KMS-11 (cell line): ENCODE results near the gene MEX3A.
"Not testable (repeated sequence)": the region's sequence is repeated elsewhere in the genome, so short reads cannot be mapped to it uniquely, and the experiment has no call there.

ENCODE experiments used
- H2AFZ ChIP-seq: fragments of 200-600 bp; sonication (generic); 2 replicates; pipeline ENCODE4 v1.6.1; 2016; ENCODE audit warnings: antibody characterized with exemption, mixed run types, low read depth
- H3K27ac ChIP-seq: fragments of 200-600 bp; sonication (generic); 2 replicates; pipeline ENCODE4 v1.6.1; 2016; ENCODE audit warnings: mild to moderate bottlenecking, mixed run types
- H3K27me3 ChIP-seq: fragments of 200-600 bp; sonication (generic); 2 replicates; pipeline ENCODE4 v1.6.1; 2017; ENCODE audit warnings: mild to moderate bottlenecking, low read depth, mixed run types, moderate library complexity; ENCODE audit not compliant: insufficient read depth
- H3K36me3 ChIP-seq: fragments of 200-600 bp; sonication (generic); 2 replicates; pipeline ENCODE4 v1.6.1; 2017; ENCODE audit warnings: mild to moderate bottlenecking, mixed run types; ENCODE audit not compliant: insufficient read depth
- H3K4me1 ChIP-seq: fragments of 200-600 bp; sonication (generic); 2 replicates; pipeline ENCODE4 v1.6.1; 2016; ENCODE audit warnings: mild to moderate bottlenecking, low read depth, mixed run types; ENCODE audit not compliant: poor library complexity, severe bottlenecking
- H3K4me2 ChIP-seq: fragments of 200-600 bp; sonication (generic); 2 replicates; pipeline ENCODE4 v1.7.0; 2016; ENCODE audit warnings: mild to moderate bottlenecking, mixed run types
- H3K4me3 ChIP-seq: fragments of 200-600 bp; sonication (generic); IDR thresholded peaks from 2 replicates; pipeline ENCODE4 v1.6.1; 2017; ENCODE audit warnings: low read depth, low read length, mixed read lengths; ENCODE audit not compliant: insufficient read depth
- H3K79me2 ChIP-seq: fragments of 200-600 bp; sonication (generic); 2 replicates; pipeline ENCODE4 v1.6.1; 2016; ENCODE audit warnings: low read depth, mixed run types; ENCODE audit not compliant: insufficient read depth
- H3K9ac ChIP-seq: fragments of 200-600 bp; sonication (generic); 2 replicates; pipeline ENCODE4 v1.6.1; 2016; ENCODE audit warnings: mild to moderate bottlenecking, mixed run types
- H4K20me1 ChIP-seq: fragments of 200-600 bp; sonication (generic); 2 replicates; pipeline ENCODE4 v1.6.1; 2016; ENCODE audit warnings: mild to moderate bottlenecking, mixed run types; ENCODE audit not compliant: insufficient read depth
- CTCF ChIP-seq: fragments of 200-600 bp; sonication (generic); conservative IDR thresholded peaks from 2 replicates; pipeline ENCODE4 v1.6.1; 2017; ENCODE audit warnings: low read depth, mild to moderate bottlenecking, antibody characterized with exemption, low read length, moderate library complexity, mixed read lengths

Gene MEX3A

DNA sequence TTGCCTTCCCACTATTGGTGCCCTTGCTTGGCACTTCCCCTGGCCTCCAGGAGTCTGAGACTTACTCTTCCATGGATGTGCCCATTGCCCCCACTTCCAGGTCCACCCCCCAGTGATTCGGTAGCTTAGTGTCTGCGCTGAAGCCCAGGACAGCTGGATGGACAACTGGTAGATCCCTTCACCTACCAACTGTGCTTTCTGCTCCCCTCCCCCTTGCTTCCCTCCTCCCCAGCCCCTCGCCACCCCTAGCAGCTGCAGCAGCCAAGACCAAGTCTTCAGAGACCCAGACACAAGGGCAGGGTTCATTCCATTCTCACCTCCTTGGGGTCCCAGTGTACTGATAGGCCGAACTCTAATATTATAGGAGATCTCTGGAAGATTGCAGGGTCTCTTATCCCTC is 39.2 kb upstream of the MEX3A start:
- no peak overlapping the region for H2AFZ ChIP-seq
- H3K79me2 ChIP-seq, result peaks cover 84% of the 10 kb centered on the region
- no peak overlapping the region for H3K9ac ChIP-seq
- H3K27me3 ChIP-seq, result no peaks in the 10 kb centered on the region
- TF ChIP-seq CTCF, result no peak
- H3K27ac ChIP-seq, result peak overlapping the region; percentile 90; the same call in 1 of the 2 replicates
- no peak overlapping the region for H3K4me3 ChIP-seq
- H4K20me1 ChIP-seq, result no peaks in the 10 kb centered on the region
- H3K36me3 ChIP-seq, result no peaks in the 10 kb centered on the region
- H3K4me2 ChIP-seq, result peak overlapping the region; percentile 92; the same call in 1 of the 2 replicates
- H3K4me1 ChIP-seq, result peaks cover 100% of the 10 kb centered on the region

DNA sequence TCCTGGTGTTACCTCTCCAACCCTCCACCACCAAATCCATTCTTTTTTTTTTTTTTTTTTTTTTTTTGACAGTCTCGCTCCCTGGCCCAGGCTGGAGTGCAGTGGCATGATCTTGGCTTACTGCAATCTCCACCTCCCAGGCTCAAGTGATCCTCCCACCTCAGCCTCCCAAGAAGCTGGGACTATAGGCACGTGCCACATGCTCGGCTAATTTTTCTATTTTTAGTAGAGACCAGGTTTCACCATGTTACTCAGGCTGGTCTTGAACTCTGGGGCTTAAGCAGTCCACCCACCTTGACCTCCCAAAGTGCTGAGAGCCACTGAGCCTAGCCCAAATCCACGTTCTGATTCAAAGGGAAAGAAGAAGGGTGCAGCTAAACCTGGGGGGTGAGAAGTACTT is 38.7 kb upstream of the MEX3A start:
- peaks cover 98% of the 10 kb centered on the region for H3K4me1 ChIP-seq
- not testable (repeated sequence) for H3K27ac ChIP-seq, H3K27me3 ChIP-seq, H4K20me1 ChIP-seq, H3K9ac ChIP-seq, H3K36me3 ChIP-seq, H2AFZ ChIP-seq, H3K4me3 ChIP-seq
- H3K4me2 ChIP-seq, result peak overlapping the region; percentile 3; the same call in 1 of the 2 replicates
- peaks cover 88% of the 10 kb centered on the region for H3K79me2 ChIP-seq

DNA sequence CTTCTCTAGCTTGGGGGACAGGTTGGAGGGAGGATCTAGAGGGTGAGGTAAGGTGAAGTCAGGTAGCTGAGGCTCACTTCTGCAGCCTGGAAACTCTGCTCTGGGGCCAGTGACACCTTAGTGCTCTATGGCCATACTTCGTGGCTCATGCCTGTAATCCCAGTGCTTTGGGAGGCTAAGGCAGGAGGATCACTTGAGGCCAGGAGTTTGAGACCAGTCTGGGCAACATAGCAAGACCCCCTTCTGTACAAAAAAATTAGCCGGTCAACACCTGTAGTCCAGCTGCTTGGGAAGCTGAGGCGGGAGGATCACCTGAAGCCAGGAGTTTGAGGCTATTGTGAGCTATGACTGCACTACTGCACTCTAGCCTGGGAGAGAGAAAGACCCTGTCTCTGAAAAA is 38.1 kb upstream of the MEX3A start:
- peaks cover 91% of the 10 kb centered on the region for H3K4me1 ChIP-seq
- H3K4me3 ChIP-seq, result no peak overlapping the region
- no peaks in the 10 kb centered on the region for H3K36me3 ChIP-seq
- no peaks in the 10 kb centered on the region for H3K27me3 ChIP-seq
- no peaks in the 10 kb centered on the region for H4K20me1 ChIP-seq
- no peak for TF ChIP-seq CTCF
- no peak overlapping the region for H3K9ac ChIP-seq
- H3K4me2 ChIP-seq, result peak overlapping the region; percentile 3; the same call in 1 of the 2 replicates
- H3K27ac ChIP-seq, result no peak overlapping the region; the same call in 1 of the 2 replicates
- peaks cover 92% of the 10 kb centered on the region for H3K79me2 ChIP-seq
- H2AFZ ChIP-seq, result no peak overlapping the region

- no peak overlapping the region; the same call in 1 of the 2 replicates for H3K27ac ChIP-seq
- H3K36me3 ChIP-seq, result no peaks in the 10 kb centered on the region
- H4K20me1 ChIP-seq, result no peaks in the 10 kb centered on the region
- H3K79me2 ChIP-seq, result peaks cover 92% of the 10 kb centered on the region
- peaks cover 84% of the 10 kb centered on the region for H3K4me1 ChIP-seq
- no peak overlapping the region for H2AFZ ChIP-seq
- H3K9ac ChIP-seq, result no peak overlapping the region
- H3K4me2 ChIP-seq, result peak overlapping the region; percentile 8; the same call in 1 of the 2 replicates
- no peaks in the 10 kb centered on the region for H3K27me3 ChIP-seq
- TF ChIP-seq CTCF, result no peak
- no peak overlapping the region for H3K4me3 ChIP-seq
Observed at GRCh38 chr1:156119503-156120209, 37.4 kb upstream of the MEX3A start.
